Fibroblast of lung (primary cell): Measurements from ENCODE around the gene HACD2. TPM values are rescaled to one million over a fixed set of nuclear protein-coding genes. Genes with fewer than 3 reads are reported as not detected.
A peak's percentile ranks its signal among the peaks of the same experiment; 100 is the strongest.

Experiments
- DNase-seq, 2 donors: peaks; one replicate each; pipeline versions ENCODE4 v3.0.0 to v3.0.0-alpha.2; 2010; ENCODE audit warnings: low read depth in 2 of 2
- H2AFZ ChIP-seq: 2 replicates; pipeline ENCODE4 v1.5.1; 2012; ENCODE audit warnings: low read length, control low read depth, inconsistent platforms
- H3K27ac ChIP-seq: 2 replicates; pipeline ENCODE4 v1.5.1; 2011; ENCODE audit warnings: low read length, control low read depth; ENCODE audit not compliant: insufficient read depth
- H3K27me3 ChIP-seq: 2 replicates; pipeline ENCODE4 v1.5.1; 2011; ENCODE audit warnings: mild to moderate bottlenecking, low read length; ENCODE audit not compliant: control insufficient read depth, insufficient read depth
- H3K36me3 ChIP-seq: 2 replicates; pipeline ENCODE4 v1.5.1; 2011; ENCODE audit warnings: low read length; ENCODE audit not compliant: control insufficient read depth, insufficient read depth
- H3K4me1 ChIP-seq: 2 replicates; pipeline ENCODE4 v1.5.1; 2011; ENCODE audit warnings: low read length; ENCODE audit not compliant: control insufficient read depth, insufficient read depth; ENCODE audit errors: extremely low read depth
- H3K4me2 ChIP-seq: 2 replicates; pipeline ENCODE4 v1.5.1; 2011; ENCODE audit warnings: low read length, control low read depth; ENCODE audit not compliant: insufficient read depth; ENCODE audit errors: extremely low read depth
- H3K4me3 ChIP-seq, 4 experiments: fragments of 200-600 bp in 1 of 4; sonication (generic) in 1 of 4; replicated peaks in 1 of 4; 2 replicates each; pipeline ENCODE4 v1.5.1; 2011 to 2016; ENCODE audit warnings: low read length in 4 of 4, low read depth in 3 of 4, mild to moderate bottlenecking in 3 of 4, control low read depth in 2 of 4, inconsistent platforms in 1 of 4, mixed read lengths in 1 of 4; ENCODE audit not compliant: insufficient read depth in 1 of 4; ENCODE audit errors: control extremely low read depth in 1 of 4
- H3K79me2 ChIP-seq: 2 replicates; pipeline ENCODE4 v1.5.1; 2012; ENCODE audit warnings: mild to moderate bottlenecking, low read length, inconsistent platforms; ENCODE audit not compliant: control insufficient read depth, insufficient read depth
- H3K9ac ChIP-seq: 2 replicates; pipeline ENCODE4 v1.5.1; 2011; ENCODE audit warnings: mild to moderate bottlenecking, low read length, control low read depth; ENCODE audit not compliant: insufficient read depth
- H3K9me3 ChIP-seq: 2 replicates; pipeline ENCODE4 v1.5.1; 2012; ENCODE audit warnings: low read depth, low read length; ENCODE audit not compliant: control insufficient read depth, insufficient read depth
- H4K20me1 ChIP-seq: 2 replicates; pipeline ENCODE4 v1.5.1; 2011; ENCODE audit warnings: low read length; ENCODE audit not compliant: control insufficient read depth, insufficient read depth; ENCODE audit errors: extremely low read depth
- CTCF ChIP-seq, 2 donors: IDR thresholded peaks in 1 of 2; conservative IDR thresholded peaks in 1 of 2; 1 replicate in 1 of 2; 2 replicates in 1 of 2; pipeline ENCODE4 v1.5.1; 2011 to 2012; ENCODE audit warnings: low read length in 2 of 2, control low read depth in 1 of 2, inconsistent platforms in 1 of 2, low read depth in 1 of 2, mild to moderate bottlenecking in 1 of 2
- EZH2 ChIP-seq: IDR thresholded peaks from 2 replicates; pipeline ENCODE4 v1.5.1; 2012; ENCODE audit warnings: low read length, control low read depth, mild to moderate bottlenecking; ENCODE audit errors: missing control alignments
- polyA plus RNA-seq, 2 donors: library from polyadenylated mRNA; depleted of rRNA in 1 of 2; stranded (reverse) in 1 of 2; unstranded in 1 of 2; fragments of >200 nt; gene quantifications; 2 replicates each; pipeline ENCODE4 v1.2.1, GENCODE V29; 2011 to 2012; ENCODE audit warnings: missing spikeins in 1 of 2
- total RNA-seq: library from RNA; depleted of rRNA; stranded (reverse); fragments of >200 nt; gene quantifications from 2 replicates; pipeline ENCODE4 v1.2.1, GENCODE V29; 2014

Gene HACD2
- total and polyA plus RNA-seq, 2 donors (not counting 1 experiment from before 2014, with no cell fraction given): 22.0 to 48.7 TPM

- H2AFZ ChIP-seq: no peak overlapping the region
- DNase-seq: no peak
- H4K20me1 ChIP-seq: no peaks in the 10 kb centered on the region
- H3K4me2 ChIP-seq: no peak overlapping the region
- no peak overlapping the region for H3K27ac ChIP-seq
- H3K79me2 ChIP-seq: peaks cover 1% of the 10 kb centered on the region
- no peak overlapping the region for H3K9ac ChIP-seq
- TF ChIP-seq EZH2 (no peak), CTCF (conservative IDR thresholded peaks at IDR 0.05 in 1 of 2, IDR thresholded peaks at IDR 0.05 in 1 of 2; ENCODE audit: low read depth in 1 of 2, low read length in 2 of 2) (no peak)
- peaks cover 3% of the 10 kb centered on the region for H3K4me1 ChIP-seq
- no peaks in the 10 kb centered on the region for H3K36me3 ChIP-seq
- no peaks in the 10 kb centered on the region for H3K27me3 ChIP-seq
- no peaks in the 10 kb centered on the region for H3K9me3 ChIP-seq
- H3K4me3 ChIP-seq: no peak overlapping the region
These were observed 50.6 kb downstream of the HACD2 start for GRCh38 chr3:123534264-123534663.

- TF ChIP-seq EZH2: no peak
- no peak for TF ChIP-seq CTCF (conservative IDR thresholded peaks at IDR 0.05 in 1 of 2, IDR thresholded peaks at IDR 0.05 in 1 of 2; ENCODE audit: low read depth in 1 of 2, low read length in 2 of 2)
- H3K4me2 ChIP-seq: no peak overlapping the region
- H3K4me1 ChIP-seq: peaks cover 3% of the 10 kb centered on the region
These were observed 51.2 kb downstream of the HACD2 start for GRCh38 chr3:123533554-123534159.

GRCh38 chr3:123528130-123528529, 56.7 kb downstream of the HACD2 start:
- no peaks in the 10 kb centered on the region for H3K4me1 ChIP-seq
- no peak overlapping the region for H2AFZ ChIP-seq
- no peak for TF ChIP-seq CTCF (conservative IDR thresholded peaks at IDR 0.05 in 1 of 2, IDR thresholded peaks at IDR 0.05 in 1 of 2; ENCODE audit: low read depth in 1 of 2, low read length in 2 of 2)
- no peak for TF ChIP-seq EZH2
- H3K4me3 ChIP-seq: no peak overlapping the region
- no peaks in the 10 kb centered on the region for H4K20me1 ChIP-seq
- H3K27me3 ChIP-seq: no peaks in the 10 kb centered on the region
- DNase-seq: no peak
- H3K9ac ChIP-seq: no peak overlapping the region
- H3K36me3 ChIP-seq: no peaks in the 10 kb centered on the region
- H3K4me2 ChIP-seq: no peak overlapping the region
- no peaks in the 10 kb centered on the region for H3K9me3 ChIP-seq
- H3K79me2 ChIP-seq: no peaks in the 10 kb centered on the region
- H3K27ac ChIP-seq: no peak overlapping the region

More at GRCh38 chr3:123533554-123534159, 51.2 kb downstream of the HACD2 start:
- Histone ChIP-seq H3K9ac (no peak overlapping the region), H3K27me3 (no peaks in the 10 kb centered on the region), H3K27ac (no peak overlapping the region), H3K9me3 (no peaks in the 10 kb centered on the region), H3K36me3 (no peaks in the 10 kb centered on the region), H4K20me1 (no peaks in the 10 kb centered on the region), H3K4me3 (no peak overlapping the region), H3K79me2 (peaks cover 1% of the 10 kb centered on the region), H2AFZ (no peak overlapping the region)
- peak in 1 of 2 donors; percentile 18 for DNase-seq
